Kidney (tissue), 14 donors: ENCODE measurements around the gene KCNAB1. TPM values are rescaled to one million over a fixed set of nuclear protein-coding genes. Genes with fewer than 3 reads are reported as not detected.

Source experiments
- DNase-seq, 5 donors: peaks; one replicate each; pipeline ENCODE4 v3.0.0-alpha.2; 2013 to 2020
- FAIRE-seq: peaks from 2 replicates; lab custom pipeline; 2012; peaks lifted over from hg19 to GRCh38; lab: Jason Lieb, UNC
- H3K27ac ChIP-seq, 2 donors: one replicate each; pipeline ENCODE4 v1.7.0; 2013; ENCODE audit warnings: low read depth in 2 of 2, low read length in 2 of 2, inconsistent platforms in 1 of 2
- H3K27me3 ChIP-seq: one replicate; pipeline ENCODE4 v1.7.1; 2013; ENCODE audit warnings: low read length, inconsistent platforms; ENCODE audit not compliant: control insufficient read depth, insufficient read depth
- H3K36me3 ChIP-seq, 3 donors: one replicate each; pipeline versions ENCODE4 v1.7.0 to v1.7.1; 2013; ENCODE audit warnings: low read length in 3 of 3, control low read depth in 1 of 3, inconsistent platforms in 1 of 3; ENCODE audit not compliant: insufficient read depth in 3 of 3, control insufficient read depth in 2 of 3
- H3K4me1 ChIP-seq, 3 donors: one replicate each; pipeline versions ENCODE4 v1.7.0 to v1.7.1; 2013; ENCODE audit warnings: low read length in 3 of 3, inconsistent platforms in 1 of 3, low read depth in 1 of 3; ENCODE audit not compliant: control insufficient read depth in 2 of 3, insufficient read depth in 2 of 3
- H3K4me3 ChIP-seq, 3 donors: one replicate each; pipeline versions ENCODE4 v1.7.0 to v1.8.1; 2013; ENCODE audit warnings: low read length in 3 of 3, control low read depth in 1 of 3, inconsistent platforms in 1 of 3
- H3K9ac ChIP-seq, 3 donors: one replicate each; pipeline versions ENCODE4 v1.7.0 to v1.7.1; 2013; ENCODE audit warnings: low read length in 3 of 3, control low read depth in 1 of 3, inconsistent platforms in 1 of 3
- H3K9me3 ChIP-seq, 3 donors: one replicate each; pipeline versions ENCODE4 v1.7.0 to v1.7.1; 2013; ENCODE audit warnings: low read length in 3 of 3, control low read depth in 1 of 3, inconsistent platforms in 1 of 3; ENCODE audit not compliant: control insufficient read depth in 2 of 3, insufficient read depth in 1 of 3
- CTCF ChIP-seq: IDR thresholded peaks from 3 replicates; pipeline ENCODE4 v1.5.1; 2012; ENCODE audit warnings: mild to moderate bottlenecking, moderate library complexity, borderline replicate concordance; ENCODE audit not compliant: insufficient read depth; ENCODE audit errors: extremely low read depth
- intact Hi-C: fragments of 100-400 bp; cut with DNase I; formaldehyde crosslinking; loops from one replicate; pipeline ENCODE4 v1.11.1; 2022
- polyA plus RNA-seq: library from polyadenylated mRNA; stranded (reverse); fragments of 350-450 nt; fragmentation: Illumina TruSeq; extraction: RNeasy Lipid Tissue Mini Kit (QIAGEN cat#74804); gene quantifications from one replicate; pipeline ENCODE4 v1.2.3, GENCODE V29; 2014; ENCODE audit warnings: low read depth, low replicate concordance; ENCODE audit not compliant: insufficient read depth
- total RNA-seq: library from RNA; stranded (reverse); fragmentation: NEBNext Ultra II Directional; extraction: Animal tissue kit (Norgen Biotek cat#: 25700); gene quantifications from one replicate; pipeline ENCODE4 v1.2.1, GENCODE V29; 2021
- donor health status: control.
- donor health status: control.
- donor health status: control.
- donor health status: control.
- donor health status: control.
- donor health status: DM: yes; HTN: yes; CAD: no.
- donor health status: Normal renal cell carcinoma (clear cell type).

KCNAB1 gene
- total and polyA plus RNA-seq, 2 donors from 2014 or later, result 1.7 to 6.6 TPM

DNA sequence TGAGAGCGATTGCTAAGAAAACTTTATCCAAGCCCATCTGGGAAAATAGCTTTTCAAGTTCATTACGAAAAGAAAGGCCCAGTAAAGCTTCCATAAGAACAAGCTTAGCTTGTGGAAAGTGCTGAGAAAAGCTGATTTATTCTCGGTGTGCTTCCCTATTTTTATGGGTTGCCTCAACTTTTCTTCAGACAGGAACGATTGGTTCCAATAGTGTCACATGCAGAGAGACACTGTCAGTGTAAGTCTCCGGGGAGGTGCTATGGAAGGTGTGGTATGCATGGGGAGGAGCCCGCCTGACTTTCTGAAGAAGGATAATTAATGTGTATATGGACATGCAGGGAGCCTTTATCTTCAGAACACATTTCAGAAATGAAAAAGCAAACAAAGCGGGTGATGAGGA is 257.3 kb downstream of the KCNAB1 start:
- Histone ChIP-seq H3K27me3 (no peaks in the 10 kb centered on the region), H3K4me1 (no peaks in the 10 kb centered on the region), H3K9me3 (no peaks in the 10 kb centered on the region), H3K4me3 (no peak overlapping the region), H3K36me3 (no peaks in the 10 kb centered on the region), H3K9ac (no peak overlapping the region), H3K27ac (no peak overlapping the region)
- TF ChIP-seq CTCF, result no peak
- no peak for DNase-seq
- FAIRE-seq, result no peak
- intact Hi-C loops, result no loop called here

GRCh38 chr3:156378871-156379270 is 258.5 kb downstream of the KCNAB1 start:
- Histone ChIP-seq H3K9ac (no peak overlapping the region), H3K27me3 (no peaks in the 10 kb centered on the region), H3K9me3 (no peaks in the 10 kb centered on the region), H3K36me3 (no peaks in the 10 kb centered on the region), H3K27ac (no peak overlapping the region), H3K4me1 (no peaks in the 10 kb centered on the region), H3K4me3 (no peak overlapping the region)
- DNase-seq (no peak), FAIRE-seq (no peak)
- TF ChIP-seq CTCF, result no peak
- intact Hi-C loops, result no loop called here

DNA sequence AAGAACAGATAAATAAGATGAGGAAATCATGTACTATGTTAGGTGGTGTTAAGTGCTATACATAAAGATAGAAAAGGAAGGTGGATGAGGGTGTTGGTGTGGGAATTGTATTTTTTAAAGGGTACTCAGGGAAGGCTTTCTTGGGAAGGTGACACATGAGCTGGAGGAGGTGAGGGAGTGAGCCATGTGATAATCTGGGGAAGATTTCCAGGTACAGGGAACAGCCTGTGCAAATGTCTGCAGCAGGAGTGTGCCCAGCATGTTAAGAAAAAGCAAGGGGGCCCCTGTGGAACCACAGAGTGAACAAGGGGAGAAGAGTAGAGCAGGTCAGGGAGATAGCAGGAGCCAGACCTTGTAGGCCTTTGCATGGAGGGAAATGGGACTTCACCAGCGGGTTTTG is 258.9 kb downstream of the KCNAB1 start:
- Histone ChIP-seq H3K4me3 (no peak overlapping the region), H3K9me3 (no peaks in the 10 kb centered on the region), H3K27ac (no peak overlapping the region), H3K27me3 (no peaks in the 10 kb centered on the region), H3K36me3 (no peaks in the 10 kb centered on the region), H3K9ac (no peak overlapping the region), H3K4me1 (no peaks in the 10 kb centered on the region)
- TF ChIP-seq CTCF, result no peak
- FAIRE-seq (no peak), DNase-seq (no peak)
- intact Hi-C loops, result no loop called here

GRCh38 chr3:156381253-156381652 is 260.9 kb downstream of the KCNAB1 start:
- TF ChIP-seq CTCF, result no peak

More at GRCh38 chr3:156381253-156381652, 260.9 kb downstream of the KCNAB1 start:
- no peak for FAIRE-seq
- Histone ChIP-seq H3K27me3 (no peaks in the 10 kb centered on the region), H3K4me3 (no peak overlapping the region), H3K9ac (no peak overlapping the region), H3K4me1 (no peaks in the 10 kb centered on the region), H3K9me3 (no peaks in the 10 kb centered on the region), H3K36me3 (no peaks in the 10 kb centered on the region), H3K27ac (no peak overlapping the region)
- intact Hi-C loops, result no loop called here
- DNase-seq, result no peak
